CD4-positive, alpha-beta T cell (primary cell): ENCODE measurements around the gene DSCAML1. TPM values are rescaled to one million over a fixed set of nuclear protein-coding genes. Genes with fewer than 3 reads are reported as not detected.

Experiments
- ATAC-seq: fragments of 200-7000 bp; cut with Tn5 transposase; one replicate; pipeline ENCODE4 v1.10.0; 2022; ENCODE audit warnings: mild to moderate bottlenecking; ENCODE audit not compliant: poor library complexity
- CTCF ChIA-PET: fragments of 350-600 bp; sonication (Branson Sonifier 250); formaldehyde crosslinking; loops from one replicate; lab custom pipeline; 2021; ENCODE audit warnings: antibody characterized with exemption, inconsistent platforms; lab: Charles Lee
- POLR2A ChIA-PET: fragments of 350-600 bp; sonication (Branson Sonifier 250); formaldehyde crosslinking; loops from one replicate; lab custom pipeline; 2021; ENCODE audit warnings: antibody characterized with exemption, inconsistent platforms; lab: Charles Lee
- DNase-seq, 14 experiments: peaks; one replicate each; pipeline ENCODE4 v3.0.0-alpha.2; 2013 to 2020; ENCODE audit warnings: mixed read lengths in 2 of 14
- H3K27ac ChIP-seq, 2 donors: one replicate each; pipeline versions ENCODE4 v1.5.1 to v1.7.0; 2013; ENCODE audit warnings: low read length in 2 of 2, low read depth in 1 of 2, mild to moderate bottlenecking in 1 of 2
- H3K27me3 ChIP-seq, 2 experiments: 1 replicate in 1 of 2; 2 replicates in 1 of 2; pipeline versions ENCODE4 v1.6.1 to v1.7.0; 2013; ENCODE audit warnings: low read length in 2 of 2, control low read depth in 1 of 2, mild to moderate bottlenecking in 1 of 2, moderate library complexity in 1 of 2; ENCODE audit not compliant: insufficient read depth in 2 of 2, control insufficient read depth in 1 of 2
- H3K36me3 ChIP-seq: one replicate; pipeline ENCODE4 v1.6.1; 2013; ENCODE audit warnings: low read length, control low read depth; ENCODE audit not compliant: insufficient read depth
- H3K4me1 ChIP-seq: one replicate; pipeline ENCODE4 v1.6.1; 2013; ENCODE audit warnings: low read length, control low read depth; ENCODE audit not compliant: insufficient read depth
- H3K4me3 ChIP-seq: one replicate; pipeline ENCODE4 v1.5.1; 2013; ENCODE audit warnings: mild to moderate bottlenecking, low read length, moderate library complexity
- H3K9me3 ChIP-seq, 2 experiments: 1 replicate in 1 of 2; 2 replicates in 1 of 2; pipeline versions ENCODE4 v1.6.1 to v1.7.0; 2013; ENCODE audit warnings: low read length in 2 of 2, mild to moderate bottlenecking in 2 of 2, control low read depth in 1 of 2, moderate library complexity in 1 of 2; ENCODE audit not compliant: control insufficient read depth in 1 of 2, insufficient read depth in 1 of 2
- H3K27ac Mint-ChIP-seq: one replicate; pipeline ENCODE4 v1.8.0; 2020; ENCODE audit warnings: mixed read lengths
- H3K27me3 Mint-ChIP-seq: one replicate; pipeline ENCODE4 v1.8.0; 2021; ENCODE audit warnings: mixed read lengths
- H3K36me3 Mint-ChIP-seq: one replicate; pipeline ENCODE4 v1.8.0; 2021; ENCODE audit warnings: low read depth, mixed read lengths
- H3K4me1 Mint-ChIP-seq: one replicate; pipeline ENCODE4 v1.8.0; 2021; ENCODE audit warnings: low read depth, mixed read lengths
- H3K4me3 Mint-ChIP-seq: one replicate; pipeline ENCODE4 v1.8.0; 2020; ENCODE audit warnings: mild to moderate bottlenecking, mixed read lengths
- H3K9me3 Mint-ChIP-seq: one replicate; pipeline ENCODE4 v1.8.0; 2020; ENCODE audit warnings: mixed read lengths
- CTCF ChIP-seq: fragments of 200-600 bp; IDR thresholded peaks from one replicate; pipeline ENCODE4 v1.8.0; 2022; ENCODE audit warnings: antibody characterized with exemption, mild to moderate bottlenecking
- intact Hi-C, 2 experiments: fragments of 100-400 bp; cut with DNase I in 1 of 2; cut with micrococcal nuclease in 1 of 2; formaldehyde crosslinking; loops; one replicate each; pipeline versions ENCODE4 v1.15.1 to v1.9.0; 2023 to 2025; cut with DNase I, micrococcal nuclease
- total RNA-seq, 174 experiments: library from RNA in 2 of 174; stranded (reverse) in 2 of 174; gene quantifications; one replicate each; pipeline ENCODE4 v1.2.3 and lab custom pipeline; 2021 to 2026

Gene DSCAML1
- total RNA-seq, 2 experiments from 2014 or later = 0.22 to 0.61 TPM

DNA sequence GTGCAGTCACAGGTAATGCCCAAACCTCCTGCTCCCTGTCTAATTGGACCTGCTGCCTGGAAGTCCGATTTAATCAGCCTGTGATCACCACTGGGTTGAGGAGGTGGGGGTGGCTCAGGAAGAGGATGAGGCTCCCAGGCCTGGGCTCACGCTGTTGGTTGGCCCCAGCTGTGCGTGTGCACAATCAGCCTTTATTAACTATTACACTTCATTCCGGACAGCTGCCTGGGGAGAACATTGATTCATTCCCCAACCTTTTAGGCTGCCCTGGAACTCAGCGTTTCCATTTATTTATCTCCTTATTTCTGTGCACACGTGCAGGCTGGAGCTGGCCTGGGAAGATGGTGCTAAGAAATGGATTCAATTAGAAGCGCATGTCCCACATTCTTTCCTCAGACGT lies 123.4 kb downstream of the DSCAML1 start:
- Mint-ChIP-seq H3K36me3 (no peaks in the 10 kb centered on the region), H3K4me3 (no peak overlapping the region), H3K4me1 (peaks cover 4% of the 10 kb centered on the region), H3K27me3 (peaks cover 14% of the 10 kb centered on the region), H3K9me3 (no peaks in the 10 kb centered on the region), H3K27ac (no peak overlapping the region)
- H3K27me3 ChIP-seq = peaks cover 0 to 12% of the 10 kb centered on the region in 2 experiments
- intact Hi-C loops = no loop called here
- no peaks in the 10 kb centered on the region for H3K9me3 ChIP-seq
- POLR2A ChIA-PET = no interaction called here
- CTCF ChIA-PET = no interaction called here
- ATAC-seq (no peak), DNase-seq (no peak)
- H3K4me1 ChIP-seq = no peaks in the 10 kb centered on the region
- H3K36me3 ChIP-seq = no peaks in the 10 kb centered on the region
- no peak overlapping the region for H3K4me3 ChIP-seq
- H3K27ac ChIP-seq = no peak overlapping the region
- TF ChIP-seq CTCF = no peak

DNA sequence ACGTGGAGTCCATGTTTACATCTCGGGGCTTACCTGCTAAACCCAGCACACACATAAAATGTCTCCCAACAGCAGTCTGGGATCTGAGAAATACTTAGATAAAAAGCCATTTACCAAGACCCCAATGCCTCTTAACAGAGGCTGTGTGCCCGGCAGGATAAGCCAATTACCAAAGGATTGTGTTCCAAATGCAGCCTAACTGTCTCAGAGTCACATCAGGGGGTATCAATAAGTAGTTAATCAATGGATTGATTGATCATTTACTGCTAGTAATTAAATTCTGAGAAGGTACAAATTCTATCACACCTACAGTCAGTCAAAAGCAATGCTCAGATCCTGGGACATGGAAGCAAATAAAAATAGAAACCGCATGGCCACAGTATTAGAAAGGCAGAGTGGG lies 125.6 kb downstream of the DSCAML1 start:
- Mint-ChIP-seq H3K4me3 (no peak overlapping the region), H3K27ac (no peak overlapping the region), H3K4me1 (peaks cover 4% of the 10 kb centered on the region), H3K27me3 (peaks cover 14% of the 10 kb centered on the region), H3K36me3 (no peaks in the 10 kb centered on the region), H3K9me3 (no peaks in the 10 kb centered on the region)
- DNase-seq = no peak
- Histone ChIP-seq H3K9me3 (no peaks in the 10 kb centered on the region), H3K27ac (no peak overlapping the region), H3K4me3 (no peak overlapping the region), H3K36me3 (no peaks in the 10 kb centered on the region), H3K27me3 (peaks cover 0 to 12% of the 10 kb centered on the region in 2 experiments), H3K4me1 (no peaks in the 10 kb centered on the region)
- ChIA-PET POLR2A (no interaction called here), CTCF (no interaction called here)
- TF ChIP-seq CTCF = no peak
- intact Hi-C loops = no loop called here
- ATAC-seq = no peak

DNA sequence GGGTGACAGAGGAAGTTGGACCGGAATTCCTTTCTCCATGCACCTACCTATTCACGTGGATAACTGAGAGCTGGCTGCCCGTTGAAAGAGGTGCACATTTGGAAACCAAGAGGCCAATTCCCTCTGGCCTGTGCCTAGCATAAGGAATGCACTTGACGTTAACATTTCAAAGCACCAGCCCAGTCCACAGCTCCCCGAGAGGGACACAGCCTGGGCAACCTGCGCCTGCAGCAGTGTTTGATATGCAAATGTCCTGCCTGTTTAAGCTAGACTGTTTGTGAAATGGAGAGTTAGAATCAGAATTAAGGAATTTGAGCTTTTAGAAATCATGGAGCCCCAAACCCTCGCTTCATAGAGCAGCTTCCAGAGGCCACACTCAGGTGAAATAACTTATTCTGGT lies 126.1 kb downstream of the DSCAML1 start:
- H3K27ac Mint-ChIP-seq = no peak overlapping the region
- no peak overlapping the region for H3K27ac ChIP-seq
- no peaks in the 10 kb centered on the region for H3K36me3 ChIP-seq
- no peak overlapping the region for H3K4me3 Mint-ChIP-seq
- H3K9me3 Mint-ChIP-seq = no peaks in the 10 kb centered on the region
- H3K36me3 Mint-ChIP-seq = no peaks in the 10 kb centered on the region
- H3K9me3 ChIP-seq = no peaks in the 10 kb centered on the region
- intact Hi-C loops = no loop called here
- H3K27me3 Mint-ChIP-seq = peaks cover 12% of the 10 kb centered on the region
- DNase-seq (no peak), ATAC-seq (no peak)
- H3K4me3 ChIP-seq = no peak overlapping the region
- ChIA-PET CTCF (no interaction called here), POLR2A (no interaction called here)
- peaks cover 0 to 12% of the 10 kb centered on the region in 2 experiments for H3K27me3 ChIP-seq
- peaks cover 2% of the 10 kb centered on the region for H3K4me1 Mint-ChIP-seq
- H3K4me1 ChIP-seq = no peaks in the 10 kb centered on the region
- no peak for TF ChIP-seq CTCF
